Calu3 (cell line): ENCODE data around the gene BMAL1. TPM values are rescaled to one million over a fixed set of nuclear protein-coding genes. Genes with fewer than 3 reads are reported as not detected.

Source experiments
- BruUV-seq: library from RNA; stranded (reverse); fragments of 400-500 nt; replicated peaks from 2 replicates; lab custom pipeline; 2021; lab: Mats Ljungman, UMichigan
- CTCF ChIA-PET: fragments of 300-600 bp; sonication (Branson Sonifier 250); formaldehyde crosslinking; loops from one replicate; lab custom pipeline; 2022; ENCODE audit warnings: antibody characterized with exemption; lab: Charles Lee
- DNase-seq: peaks from one replicate; pipeline ENCODE4 v3.0.0; 2022
- H3K27ac Mint-ChIP-seq: one replicate; pipeline ENCODE4 v1.8.0; 2022; ENCODE audit warnings: mixed read lengths; ENCODE audit not compliant: unreplicated experiment
- H3K27me3 Mint-ChIP-seq: one replicate; pipeline ENCODE4 v1.8.0; 2022; ENCODE audit warnings: mixed read lengths; ENCODE audit not compliant: unreplicated experiment
- H3K36me3 Mint-ChIP-seq: one replicate; pipeline ENCODE4 v1.8.0; 2022; ENCODE audit warnings: mild to moderate bottlenecking, moderate library complexity, mixed read lengths; ENCODE audit not compliant: insufficient read depth, unreplicated experiment
- H3K4me1 Mint-ChIP-seq: one replicate; pipeline ENCODE4 v1.8.0; 2022; ENCODE audit warnings: mild to moderate bottlenecking, low read depth, mixed read lengths; ENCODE audit not compliant: unreplicated experiment
- H3K4me3 Mint-ChIP-seq: one replicate; pipeline ENCODE4 v1.8.0; 2022; ENCODE audit warnings: mild to moderate bottlenecking, low read depth, moderate library complexity, mixed read lengths; ENCODE audit not compliant: unreplicated experiment
- H3K9me3 Mint-ChIP-seq: one replicate; pipeline ENCODE4 v1.8.0; 2022; ENCODE audit warnings: low read depth, mixed read lengths; ENCODE audit not compliant: unreplicated experiment
- CTCF ChIP-seq: fragments of 200-600 bp; IDR thresholded peaks from one replicate; pipeline ENCODE4 v1.8.0; 2022; ENCODE audit warnings: antibody characterized with exemption; ENCODE audit not compliant: unreplicated experiment
- intact Hi-C: fragments of 100-400 bp; cut with micrococcal nuclease; formaldehyde crosslinking; loops from one replicate; pipeline ENCODE4 v1.10.0; 2022; ENCODE audit not compliant: unreplicated experiment
- total RNA-seq: library from RNA; stranded (reverse); gene quantifications from 2 replicates; pipeline ENCODE4 v1.2.3, GENCODE V29; 2022

Gene BMAL1
- total RNA-seq, 1 experiment from 2014 or later, result 10.3 TPM

GRCh38 chr11:13405220-13405619 lies 127.6 kb downstream of the BMAL1 start:
- BruUV-seq, result no TSS peak
- intact Hi-C loops, result no loop called here

GRCh38 chr11:13415201-13415600 lies 137.6 kb downstream of the BMAL1 start:
- no peaks in the 10 kb centered on the region for H3K9me3 Mint-ChIP-seq
- no peaks in the 10 kb centered on the region for H3K4me1 Mint-ChIP-seq
- no peaks in the 10 kb centered on the region for H3K36me3 Mint-ChIP-seq
- intact Hi-C loops, result no loop called here
- BruUV-seq, result no TSS peak
- no peak for DNase-seq
- no peaks in the 10 kb centered on the region for H3K27me3 Mint-ChIP-seq
- H3K27ac Mint-ChIP-seq, result no peak overlapping the region
- no peak overlapping the region for H3K4me3 Mint-ChIP-seq
- CTCF ChIA-PET, result interaction anchor here (0.7 kb wide), 1 partner anchor 23 kb away, joined by 3 read pairs; no protein-coding TSS in a partner anchor
- TF ChIP-seq CTCF, result no peak

More at GRCh38 chr11:13405220-13405619, 127.6 kb downstream of the BMAL1 start:
- no peak overlapping the region for H3K27ac Mint-ChIP-seq
- no peaks in the 10 kb centered on the region for H3K27me3 Mint-ChIP-seq
- no peaks in the 10 kb centered on the region for H3K4me1 Mint-ChIP-seq
- no peak for DNase-seq
- CTCF ChIA-PET, result no interaction called here
- H3K4me3 Mint-ChIP-seq, result no peak overlapping the region
- peaks cover 5% of the 10 kb centered on the region for H3K36me3 Mint-ChIP-seq
- peaks cover 3% of the 10 kb centered on the region for H3K9me3 Mint-ChIP-seq
- TF ChIP-seq CTCF, result no peak

GRCh38 chr11:13421561-13421960 lies 144.0 kb downstream of the BMAL1 start:
- DNase-seq, result no peak
- no peak for TF ChIP-seq CTCF
- intact Hi-C loops, result no loop called here
- no peaks in the 10 kb centered on the region for H3K9me3 Mint-ChIP-seq
- no TSS peak for BruUV-seq
- peaks cover 27% of the 10 kb centered on the region for H3K4me1 Mint-ChIP-seq
- no peaks in the 10 kb centered on the region for H3K27me3 Mint-ChIP-seq
- H3K4me3 Mint-ChIP-seq, result no peak overlapping the region
- CTCF ChIA-PET, result interaction anchor here (0.6 kb wide), 1 partner anchor 42 kb away, joined by 3 read pairs; no protein-coding TSS in a partner anchor
- H3K27ac Mint-ChIP-seq, result no peak overlapping the region
- H3K36me3 Mint-ChIP-seq, result no peaks in the 10 kb centered on the region

GRCh38 chr11:13423372-13423771 lies 145.8 kb downstream of the BMAL1 start:
- Mint-ChIP-seq H3K4me3 (no peak overlapping the region), H3K36me3 (no peaks in the 10 kb centered on the region), H3K27me3 (no peaks in the 10 kb centered on the region), H3K27ac (no peak overlapping the region), H3K4me1 (peaks cover 27% of the 10 kb centered on the region), H3K9me3 (no peaks in the 10 kb centered on the region)
- intact Hi-C loops, result no loop called here
- TF ChIP-seq CTCF, result no peak
- BruUV-seq, result no TSS peak
- DNase-seq, result no peak
- CTCF ChIA-PET, result interaction anchor here (0.6 kb wide), 1 partner anchor 238 kb away, joined by 3 read pairs; no protein-coding TSS in a partner anchor
